ENCODE data around the gene KRT83.

Gene KRT83

GRCh38 chr12:52285172-52285745, 35.9 kb downstream of the KRT83 start:
- DNase-seq = no peak

- DNase-seq = no peak
These were observed 36.5 kb downstream of the KRT83 start for GRCh38 chr12:52284562-52285171.

GRCh38 chr12:52280796-52281560, 40.2 kb downstream of the KRT83 start:
- DNase-seq = no peak

- no peak for DNase-seq
These were observed 40.8 kb downstream of the KRT83 start for GRCh38 chr12:52280319-52280795.

- no peak for DNase-seq
These were observed 41.5 kb downstream of the KRT83 start for GRCh38 chr12:52279422-52280318.

- DNase-seq = peak; percentile 81 to 84
These were observed 42.4 kb downstream of the KRT83 start for GRCh38 chr12:52278575-52279421.

- DNase-seq = no peak
These were observed 43.5 kb downstream of the KRT83 start for GRCh38 chr12:52277486-52278245.

- no peak for DNase-seq
These were observed 45.5 kb downstream of the KRT83 start for GRCh38 chr12:52275686-52276085.

- no peak for DNase-seq
These were observed 46.6 kb downstream of the KRT83 start, which contains the start of gene KRT86 for GRCh38 chr12:52274521-52275120. TSS of gene KRT86 (plus strand) at chr12:52274645. CDS start at chr12:52301917, 27,272 bp downstream.

- DNase-seq = no peak
These were observed 50.0 kb downstream of the KRT83 start for GRCh38 chr12:52271158-52271557.

GRCh38 chr12:52270541-52271070, 50.6 kb downstream of the KRT83 start:
- DNase-seq = no peak

GRCh38 chr12:52268212-52268611, 53.0 kb downstream of the KRT83 start:
- no peak for DNase-seq

GRCh38 chr12:52267699-52268098, 53.5 kb downstream of the KRT83 start:
- no peak for DNase-seq

GRCh38 chr12:52267266-52267665, 53.9 kb downstream of the KRT83 start:
- no peak for DNase-seq

GRCh38 chr12:52266514-52266913, 54.7 kb downstream of the KRT83 start:
- DNase-seq = no peak

GRCh38 chr12:52264435-52264825, 56.8 kb downstream of the KRT83 start:
- no peak for DNase-seq

Measured in stimulated activated CD4-positive, alpha-beta T cell treated with anti-CD3 and anti-CD28 coated beads, Interleukin-2, amount 100 ng/mL, for 24 hours (primary cell).